HepG2 (cell line): ENCODE measurements around the gene ASB11. TPM values are rescaled to one million over a fixed set of nuclear protein-coding genes. Genes with fewer than 3 reads are reported as not detected.
A peak's percentile ranks its signal among the peaks of the same experiment; 100 is the strongest.

ENCODE experiments used
- JDP2 ChIP-seq: sonication (generic); formaldehyde crosslinking; IDR thresholded peaks from 2 replicates; pipeline ENCODE4 v1.8.1; 2022; ENCODE audit warnings: missing genetic modification reagents, borderline replicate concordance
- PAXIP1 ChIP-seq: sonication (generic); formaldehyde crosslinking; conservative IDR thresholded peaks from 2 replicates; pipeline ENCODE4 v1.4.0; 2020; ENCODE audit warnings: mild to moderate bottlenecking, missing genetic modification reagents, moderate library complexity
- THAP9 ChIP-seq: sonication (generic); formaldehyde crosslinking; IDR thresholded peaks from 2 replicates; pipeline ENCODE4; 2020; ENCODE audit warnings: missing genetic modification reagents, mild to moderate bottlenecking, borderline replicate concordance
- polyA plus RNA-seq, 8 experiments: library from polyadenylated mRNA; depleted of rRNA in 3 of 8; stranded (reverse) in 7 of 8; unstranded in 1 of 8; fragments of >200 nt; fragmentation: Illumina TruSeq in 4 of 8; extraction: Trizol in 4 of 8; gene quantifications; 2 replicates each; pipeline versions ENCODE4 v1.2.1 to v1.2.3, GENCODE V29; 2011 to 2016; ENCODE audit warnings: low read depth in 4 of 8, missing spikeins in 1 of 8, mixed read lengths in 1 of 8; ENCODE audit not compliant: insufficient read depth in 1 of 8
- total RNA-seq, 5 experiments: library from RNA; depleted of rRNA; stranded (reverse); fragments of >200 nt; fragmentation: Illumina TruSeq; extraction: Trizol; gene quantifications; 2 replicates each; pipeline ENCODE4 v1.2.3, GENCODE V29; 2016; ENCODE audit warnings: low read depth in 1 of 5

ASB11 gene
- total and polyA plus RNA-seq, 2 of the 13 experiments (the other 11 are each of a cell fraction or from before 2014, with no cell fraction given), result not detected

DNA sequence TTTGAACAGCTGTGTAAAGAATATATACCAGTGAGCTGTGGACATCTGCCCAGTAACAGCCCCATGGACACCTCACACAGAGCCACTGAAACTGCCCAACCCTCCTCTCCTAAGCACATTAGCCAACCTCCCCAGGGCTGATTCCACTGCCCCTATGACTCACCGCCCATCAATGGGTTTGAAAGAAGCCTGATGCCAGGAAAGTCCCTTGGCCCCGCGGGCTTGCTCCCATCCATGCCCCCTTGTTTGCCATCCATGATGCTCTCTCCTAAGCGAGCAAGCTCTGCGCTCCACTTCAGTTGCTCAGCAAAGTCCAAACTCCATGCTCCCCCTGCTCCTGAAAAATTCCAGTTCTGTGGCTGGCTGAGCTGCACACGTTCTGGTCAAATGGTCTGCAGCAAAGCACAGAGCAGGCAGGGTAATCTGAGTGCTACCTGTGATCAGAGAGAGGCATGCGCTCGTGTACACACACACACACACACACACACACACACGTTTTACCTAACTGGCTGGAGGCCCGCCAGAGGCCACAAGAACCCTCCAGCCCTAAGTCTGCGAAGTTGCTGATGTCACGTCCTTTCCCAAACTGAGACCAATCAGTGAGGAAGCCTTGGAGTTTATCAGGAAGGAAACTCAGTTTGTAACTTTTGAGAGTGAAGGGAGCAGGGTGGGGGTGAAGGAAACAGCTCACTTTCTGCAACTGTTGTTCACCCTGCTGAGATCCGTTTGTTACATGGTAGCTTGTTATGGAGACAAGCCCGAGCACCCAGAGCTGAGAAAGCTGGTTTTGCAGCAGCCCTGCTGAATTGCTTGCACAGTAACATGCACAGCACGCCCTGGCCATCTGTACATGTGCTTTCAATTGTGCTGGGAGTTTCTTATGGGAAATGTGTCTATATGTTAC lies 45.6 kb downstream of the ASB11 start, which contains the start of gene ASB9 (continued):
- TF ChIP-seq THAP9 (CRISPR knock-in tag) (peak; percentile 57; the same call in 1 of the 2 replicates), PAXIP1 (CRISPR knock-in tag) (peak; percentile 71), JDP2 (CRISPR knock-in tag) (no peak)
